ENCODE measurements around the gene SBF2.

- TF ChIP-seq CTCF (IDR thresholded peaks at IDR 0.05) (peak; percentile 63 to 83 (median 67)), POLR2A (IDR thresholded peaks at IDR 0.05; ENCODE audit: low read depth) (no peak), POLR2AphosphoS5 (IDR thresholded peaks at IDR 0.05) (peak in 1 of 2 donors; percentile 33)
Measured at GRCh38 chr11:9861860-9862725, 431.9 kb downstream of the SBF2 start.
